GM06990 (cell line): ENCODE data around the gene PNPLA5.
"Not testable (repeated sequence)": the region's sequence is repeated elsewhere in the genome, so short reads cannot be mapped to it uniquely, and the experiment has no call there.

Experiments used
- DNase-seq: peaks from one replicate; pipeline ENCODE4 v3.0.0-alpha.2; 2011; ENCODE audit not compliant: insufficient read length; ENCODE audit errors: extremely low read depth
- H3K27me3 ChIP-seq: replicated peaks from 2 replicates; pipeline ENCODE4 v1.6.0; 2011; ENCODE audit warnings: low read length; ENCODE audit not compliant: control insufficient read depth, insufficient read depth
- H3K36me3 ChIP-seq: 2 replicates; pipeline ENCODE4 v1.5.1; 2011; ENCODE audit warnings: low read length; ENCODE audit not compliant: control insufficient read depth, insufficient read depth
- H3K4me3 ChIP-seq: replicated peaks from 2 replicates; pipeline ENCODE4 v1.5.1; 2011; ENCODE audit warnings: low read depth, mild to moderate bottlenecking, control low read depth, low read length
- CTCF ChIP-seq: IDR thresholded peaks from 2 replicates; pipeline ENCODE4 v1.5.1; 2011; ENCODE audit warnings: low read length, control low read depth, mild to moderate bottlenecking, inconsistent platforms; ENCODE audit not compliant: insufficient read depth, poor library complexity, severe bottlenecking

The PNPLA5 gene

GRCh38 chr22:43879901-43880540 is 11.8 kb downstream of the PNPLA5 start:
- H3K36me3 ChIP-seq: no peaks in the 10 kb centered on the region
- TF ChIP-seq CTCF: no peak
- no peak overlapping the region for H3K4me3 ChIP-seq
- H3K27me3 ChIP-seq: peaks cover 1% of the 10 kb centered on the region; the same call in 1 of the 2 replicates
- DNase-seq: no peak

- H3K27me3 ChIP-seq: peaks cover 1% of the 10 kb centered on the region; the same call in 1 of the 2 replicates
- no peak overlapping the region for H3K4me3 ChIP-seq
- TF ChIP-seq CTCF: no peak
- no peak for DNase-seq
- H3K36me3 ChIP-seq: no peaks in the 10 kb centered on the region
Measured at GRCh38 chr22:43878831-43879550, 12.8 kb downstream of the PNPLA5 start.

DNA sequence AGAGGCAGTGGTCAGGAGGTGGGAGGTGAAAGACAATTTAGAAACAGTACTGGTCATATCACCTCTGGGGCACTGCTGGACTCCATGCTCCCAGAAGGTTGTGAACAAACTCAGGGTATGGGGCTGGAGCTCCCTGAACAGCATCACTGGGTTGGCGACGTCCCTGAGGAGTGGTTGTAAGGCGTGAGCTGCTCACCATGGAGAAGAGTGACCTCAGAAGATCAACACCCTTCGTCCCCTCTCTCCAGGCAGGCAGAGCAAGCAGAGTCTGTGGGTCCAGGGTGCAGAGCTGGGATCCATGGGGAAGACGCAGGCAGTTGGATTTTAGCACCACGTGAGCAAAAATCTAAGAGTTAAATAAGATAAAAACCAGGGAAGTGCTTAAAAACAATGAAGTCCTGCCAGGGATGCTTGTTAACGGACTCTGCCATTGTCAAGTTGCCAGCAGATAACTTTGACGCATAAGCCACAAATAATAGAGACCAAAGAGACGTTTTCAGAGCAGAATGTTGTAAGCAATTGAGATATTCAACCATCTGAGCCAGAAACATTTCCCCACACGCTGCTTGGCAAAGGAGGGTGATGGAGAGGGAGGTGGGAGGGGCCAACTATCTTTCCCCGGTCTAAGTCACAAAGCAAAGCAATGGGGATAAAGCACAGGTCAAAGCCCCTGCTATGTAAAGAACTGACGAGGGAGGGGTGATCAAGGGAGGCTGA is 13.6 kb downstream of the PNPLA5 start:
- H3K4me3 ChIP-seq: no peak overlapping the region
- H3K36me3 ChIP-seq: no peaks in the 10 kb centered on the region
- DNase-seq: no peak
- peaks cover 1% of the 10 kb centered on the region; the same call in 1 of the 2 replicates for H3K27me3 ChIP-seq
- no peak for TF ChIP-seq CTCF

GRCh38 chr22:43876866-43877509 is 14.8 kb downstream of the PNPLA5 start:
- H3K36me3 ChIP-seq: no peaks in the 10 kb centered on the region
- H3K27me3 ChIP-seq: peaks cover 1% of the 10 kb centered on the region; the same call in 1 of the 2 replicates
- TF ChIP-seq CTCF: no peak
- H3K4me3 ChIP-seq: no peak overlapping the region
- no peak for DNase-seq

- no peak for TF ChIP-seq CTCF
- Histone ChIP-seq H3K27me3 (no peaks in the 10 kb centered on the region), H3K4me3 (no peak overlapping the region), H3K36me3 (no peaks in the 10 kb centered on the region)
- DNase-seq: no peak
Measured at GRCh38 chr22:43869799-43870198, 22.0 kb downstream of the PNPLA5 start.

DNA sequence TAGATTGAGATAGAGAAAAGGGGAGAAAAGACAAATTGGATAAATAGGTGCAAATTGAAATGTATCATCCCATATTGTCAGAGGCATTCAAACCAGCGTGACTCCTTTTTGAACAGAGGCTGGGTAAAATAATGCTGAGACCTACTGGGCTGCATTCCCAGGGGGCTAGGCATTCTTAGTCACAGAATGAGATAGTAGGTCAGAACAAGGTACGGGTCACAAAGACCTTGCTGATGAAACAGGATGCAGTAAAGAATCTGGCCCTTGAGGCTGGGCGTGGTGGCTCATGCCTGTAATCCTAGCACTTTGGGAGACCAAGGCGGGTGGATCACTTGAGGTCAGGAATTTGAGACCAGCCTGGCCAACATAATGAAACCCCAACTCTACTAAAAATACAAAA is 22.8 kb downstream of the PNPLA5 start:
- H3K27me3 ChIP-seq, H3K4me3 ChIP-seq, DNase-seq: not testable (repeated sequence)

More for the DNA sequence above, 22.8 kb downstream of the PNPLA5 start:
- H3K36me3 ChIP-seq: not testable (repeated sequence)
